Ramos (cell line): ENCODE data around the gene RPL21.

ENCODE experiments used
- in situ Hi-C: fragments of 300-500 bp; cut with MboI; formaldehyde crosslinking; loops from one replicate; pipeline ENCODE4 v1.14.3; 2022; ENCODE audit warnings: low sequenced_read_pairs; ENCODE audit not compliant: unreplicated experiment

The RPL21 gene

DNA sequence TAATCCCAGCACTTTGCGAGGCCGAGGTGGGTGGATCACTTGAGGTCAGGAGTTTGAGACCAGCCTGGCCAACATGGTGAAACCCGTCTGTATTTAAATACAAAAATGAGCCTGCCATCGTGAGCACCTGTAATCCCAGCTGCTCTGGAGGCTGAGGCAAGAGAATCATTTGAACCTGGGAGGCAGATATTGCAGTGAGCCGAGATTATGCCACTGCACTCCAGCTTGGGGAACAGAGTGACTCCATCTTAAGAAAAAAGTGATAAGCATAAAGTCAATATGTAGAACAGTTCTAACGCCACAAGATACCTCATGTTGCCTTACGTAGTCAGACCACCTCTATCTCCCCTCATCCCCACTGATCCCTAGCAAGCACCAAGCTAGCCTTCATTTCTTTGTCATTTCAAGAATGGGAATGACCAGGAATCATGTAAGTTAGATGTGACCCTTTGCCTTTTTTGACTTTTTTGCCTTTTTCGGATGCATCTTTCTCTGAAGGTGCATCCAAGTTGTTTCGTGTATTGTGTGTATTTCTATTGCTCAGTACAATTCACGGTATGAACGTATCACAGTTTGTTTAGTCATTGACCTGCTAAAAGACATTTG is 6.4 kb downstream of the RPL21 start:
- in situ Hi-C loops, result no loop called here

DNA sequence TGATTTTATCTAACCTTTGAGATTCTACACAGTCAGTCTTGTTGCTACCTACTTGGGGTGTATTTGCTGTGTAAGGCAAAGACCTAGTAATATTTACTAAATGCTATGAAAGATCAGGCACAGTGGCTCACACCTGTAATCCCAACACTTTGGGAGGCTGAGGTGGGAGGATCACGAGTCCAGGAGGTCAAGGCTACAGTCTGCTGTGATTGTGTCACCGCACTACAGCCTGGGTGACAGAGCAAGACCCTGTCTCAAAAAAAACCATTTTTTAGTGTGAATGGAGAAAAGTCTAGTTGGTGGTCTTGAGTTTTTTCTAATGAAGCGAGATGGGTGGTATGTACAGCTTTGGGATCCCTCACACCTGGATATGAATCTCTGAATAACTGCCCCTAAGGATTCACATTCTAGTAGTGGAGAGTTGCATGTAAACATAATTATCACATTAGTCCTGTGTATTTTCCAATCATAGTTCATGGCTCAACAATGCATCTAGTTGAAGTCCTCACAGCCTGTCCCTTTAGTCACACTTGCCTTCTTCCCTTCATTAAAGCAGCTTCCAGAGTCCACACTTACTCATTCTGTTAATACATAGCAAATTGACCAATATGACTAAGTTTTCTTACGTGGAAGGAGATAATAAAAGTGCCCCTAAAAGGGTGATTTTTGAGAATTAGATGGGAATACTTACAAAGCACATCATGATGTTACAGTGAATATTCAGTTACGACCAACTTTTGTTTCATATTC is 7.5 kb downstream of the RPL21 start:
- in situ Hi-C loops, result no loop called here

DNA sequence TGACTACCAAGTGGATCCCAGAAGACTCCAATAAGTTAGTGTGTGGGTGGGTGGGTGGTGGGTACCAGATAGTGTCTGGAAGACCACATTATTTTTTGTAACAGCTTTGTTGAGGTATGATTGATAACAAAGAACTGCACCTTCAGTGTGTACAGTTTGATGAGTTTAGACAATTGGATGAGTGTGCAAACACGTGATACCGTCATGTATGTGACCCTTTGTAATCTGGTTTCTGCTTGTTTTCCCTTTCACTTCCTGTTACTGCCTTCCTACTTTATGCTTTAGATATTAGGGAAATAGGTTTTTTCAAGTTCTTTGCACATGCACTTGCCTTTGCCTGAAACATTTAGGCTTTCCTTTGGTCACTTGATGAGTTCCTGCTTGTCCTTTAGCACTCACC is 8.5 kb downstream of the RPL21 start:
- in situ Hi-C loops, result no loop called here

DNA sequence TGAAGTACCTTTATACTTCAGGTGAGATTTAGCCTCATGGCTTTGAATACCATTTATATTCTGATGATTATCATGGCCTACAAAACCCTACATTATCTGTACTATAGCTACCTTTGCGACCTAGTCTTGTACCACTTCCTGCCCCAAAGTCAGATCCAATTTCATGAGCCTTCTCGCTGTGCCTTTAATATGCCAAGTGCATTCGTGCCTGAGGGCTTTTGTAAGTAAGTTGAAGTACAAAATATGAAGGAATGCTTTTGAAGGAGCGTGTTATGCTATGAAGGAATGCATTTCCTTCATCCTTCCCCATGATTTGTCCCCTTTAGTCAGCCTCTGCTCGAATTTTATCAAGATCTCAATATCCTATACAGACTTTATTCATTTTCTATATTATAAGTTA is 10.0 kb downstream of the RPL21 start:
- in situ Hi-C loops, result no loop called here

DNA sequence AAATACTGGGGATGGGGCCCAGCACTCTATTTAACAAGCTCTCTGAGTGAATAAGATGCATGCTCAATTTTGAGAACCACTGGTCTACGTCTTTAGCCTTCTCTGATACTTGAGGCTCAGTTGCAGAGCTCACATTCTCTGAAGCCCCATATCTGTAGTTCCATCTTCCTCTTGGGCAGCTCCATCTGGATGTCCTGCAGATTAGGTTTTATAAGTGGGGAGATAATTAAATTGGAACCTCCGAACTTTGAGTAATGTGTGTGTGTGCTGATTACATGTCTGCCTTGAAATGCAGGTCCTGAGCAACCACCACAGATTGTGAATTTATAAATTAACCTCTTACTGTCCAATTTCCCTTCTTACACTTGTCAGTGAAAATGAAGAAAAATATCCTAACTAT is 12.1 kb downstream of the RPL21 start:
- in situ Hi-C loops, result no loop called here

DNA sequence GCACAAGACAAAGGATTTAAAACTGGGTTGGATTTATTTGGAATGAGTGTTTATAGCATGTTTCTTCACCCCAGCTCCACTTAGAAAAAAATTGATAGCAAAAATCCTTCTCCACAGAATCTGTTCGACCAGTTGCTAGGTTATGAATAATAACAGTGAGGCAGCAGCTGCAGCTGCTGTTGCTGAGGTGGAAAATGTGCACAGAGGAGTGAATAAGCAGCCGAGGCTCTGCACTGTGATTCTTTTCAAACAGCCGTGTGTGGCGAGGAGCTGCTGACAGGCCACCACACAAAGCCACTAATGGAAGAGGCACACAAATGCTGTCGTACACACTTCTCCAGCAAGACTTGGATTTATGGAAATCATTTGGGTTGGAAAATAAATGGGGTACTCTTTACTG is 12.8 kb downstream of the RPL21 start:
- in situ Hi-C loops, result no loop called here

DNA sequence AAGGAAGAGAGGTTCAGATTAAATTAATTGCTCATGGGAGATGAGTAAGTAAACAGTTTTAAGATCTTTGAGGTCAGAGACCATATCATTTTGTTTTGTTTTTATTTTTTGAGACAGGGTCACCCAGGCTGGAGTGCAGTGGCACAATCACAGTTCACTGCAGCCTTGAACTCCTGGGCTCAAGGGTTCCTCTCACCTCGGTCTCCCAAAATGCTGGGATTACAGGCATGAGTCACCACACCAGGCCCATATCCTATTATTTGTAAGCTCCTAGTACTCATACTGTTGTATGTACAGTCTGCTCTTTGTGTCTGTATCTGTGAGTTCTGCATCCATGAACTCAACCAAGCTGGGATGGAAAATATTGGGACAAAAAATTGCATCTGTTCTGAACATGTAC is 13.3 kb downstream of the RPL21 start:
- in situ Hi-C loops, result no loop called here

DNA sequence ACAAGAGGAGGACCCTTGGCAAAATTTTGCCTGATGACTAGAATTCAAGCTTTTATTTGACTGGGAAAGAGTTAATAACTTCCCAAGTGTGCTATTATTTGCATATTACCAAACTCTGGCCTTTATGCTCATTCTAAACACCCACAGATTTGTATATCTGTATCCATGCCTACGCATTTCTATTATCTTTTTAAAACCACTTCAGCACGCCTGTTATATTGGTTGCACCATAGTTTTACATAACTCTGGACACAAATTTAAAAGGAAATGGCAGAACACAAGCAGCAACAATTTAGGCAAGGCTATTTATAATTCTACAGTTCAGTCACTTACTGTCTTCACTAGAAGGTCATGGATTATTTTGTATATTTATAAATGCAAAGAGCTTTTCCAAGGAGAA is 15.6 kb downstream of the RPL21 start:
- in situ Hi-C loops, result no loop called here

DNA sequence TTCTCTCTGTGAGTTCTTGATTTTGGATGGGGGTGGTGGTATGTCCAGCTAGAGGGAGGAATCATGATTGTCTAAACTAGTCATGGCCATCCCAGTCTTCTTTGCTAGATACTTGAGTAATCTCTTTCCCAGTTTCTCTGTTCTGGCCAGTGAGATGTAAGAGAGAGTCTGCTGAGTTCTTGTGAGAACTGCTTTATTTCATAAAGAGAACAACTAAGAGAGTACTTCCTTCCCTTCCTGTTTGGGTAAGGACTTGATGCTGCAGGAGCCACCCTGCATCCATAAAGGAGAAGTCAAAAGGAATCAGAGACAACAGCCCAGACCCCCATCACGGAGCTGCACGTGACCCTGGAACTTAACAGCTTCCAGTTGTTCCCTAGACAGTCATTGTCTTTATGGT is 16.2 kb downstream of the RPL21 start:
- in situ Hi-C loops, result no loop called here

DNA sequence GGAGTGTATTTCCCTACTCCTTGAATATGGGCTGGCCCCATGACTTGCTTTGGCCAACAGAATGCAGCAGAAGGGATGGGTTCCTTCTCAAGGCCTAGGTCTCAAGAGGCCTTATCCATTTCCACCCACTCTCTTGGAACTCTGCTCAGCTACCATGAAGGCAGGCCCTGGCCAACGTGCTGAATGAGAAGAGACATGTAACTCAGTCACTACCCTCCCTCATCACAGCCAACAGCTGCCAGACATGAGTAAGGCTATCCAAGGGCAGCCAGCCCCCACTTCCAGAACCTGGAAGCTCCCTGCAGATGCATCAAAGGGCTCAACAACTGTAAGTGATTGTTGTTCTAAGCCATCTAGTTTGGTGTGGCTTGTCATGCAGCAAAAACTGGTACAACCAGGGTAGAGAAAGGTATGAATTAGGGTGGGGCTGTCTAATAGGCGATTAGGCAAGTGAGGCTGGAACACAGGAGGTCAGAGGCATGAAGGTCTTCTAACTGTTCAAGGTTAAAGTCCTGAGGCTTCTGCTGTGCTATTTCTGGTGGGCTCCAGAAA is 17.8 kb downstream of the RPL21 start:
- in situ Hi-C loops, result no loop called here

DNA sequence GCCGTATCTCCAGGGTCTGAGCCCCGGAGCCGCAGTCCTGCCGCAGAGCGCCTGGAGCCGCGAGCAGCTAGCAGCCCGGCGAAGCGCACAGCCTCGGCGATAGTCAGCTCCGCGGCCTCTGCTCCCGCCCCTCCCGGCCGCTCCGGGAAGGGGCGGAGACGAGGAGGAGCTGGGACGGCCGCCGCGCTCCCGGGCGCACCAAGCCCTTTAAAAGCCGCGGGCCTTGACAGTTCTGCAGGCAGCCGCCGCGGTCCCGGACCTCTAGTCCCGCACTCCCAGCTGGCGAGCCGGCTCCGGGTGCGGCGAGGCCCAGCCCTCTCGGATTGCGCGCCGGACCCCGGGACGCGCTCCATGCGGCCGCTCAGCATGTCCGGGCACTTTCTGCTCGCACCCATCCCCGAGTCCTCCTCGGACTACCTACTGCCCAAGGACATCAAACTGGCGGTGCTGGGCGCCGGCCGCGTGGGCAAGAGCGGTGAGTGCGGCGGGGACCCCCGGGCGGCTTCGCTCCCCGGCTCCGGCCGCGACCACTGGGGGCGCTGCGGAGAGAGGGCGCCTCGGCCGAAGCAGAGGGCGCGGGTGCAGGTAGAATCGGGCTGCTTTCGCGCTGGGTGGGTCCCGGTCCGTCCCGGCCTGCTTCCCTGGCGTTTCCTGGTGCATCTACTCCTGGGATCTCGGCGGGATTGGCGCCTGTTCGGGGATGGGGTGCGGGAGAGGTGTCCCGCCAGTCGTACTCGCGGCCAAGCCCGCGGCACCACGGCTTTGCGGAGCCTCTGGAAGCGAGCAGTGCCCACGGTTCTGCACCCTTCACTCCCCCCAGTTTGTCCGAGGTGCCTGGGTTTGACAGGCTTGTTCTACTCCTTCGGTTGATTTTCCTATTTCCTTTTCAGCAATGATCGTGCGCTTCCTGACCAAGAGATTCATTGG is 19.5 kb downstream of the RPL21 start, which contains the start of gene RASL11A:
Gene RASL11A (plus strand): TSS at position 237 of the 927 bp plus-strand sequence. CDS start 115 bp downstream, at position 352.
- in situ Hi-C loops, result no loop called here

DNA sequence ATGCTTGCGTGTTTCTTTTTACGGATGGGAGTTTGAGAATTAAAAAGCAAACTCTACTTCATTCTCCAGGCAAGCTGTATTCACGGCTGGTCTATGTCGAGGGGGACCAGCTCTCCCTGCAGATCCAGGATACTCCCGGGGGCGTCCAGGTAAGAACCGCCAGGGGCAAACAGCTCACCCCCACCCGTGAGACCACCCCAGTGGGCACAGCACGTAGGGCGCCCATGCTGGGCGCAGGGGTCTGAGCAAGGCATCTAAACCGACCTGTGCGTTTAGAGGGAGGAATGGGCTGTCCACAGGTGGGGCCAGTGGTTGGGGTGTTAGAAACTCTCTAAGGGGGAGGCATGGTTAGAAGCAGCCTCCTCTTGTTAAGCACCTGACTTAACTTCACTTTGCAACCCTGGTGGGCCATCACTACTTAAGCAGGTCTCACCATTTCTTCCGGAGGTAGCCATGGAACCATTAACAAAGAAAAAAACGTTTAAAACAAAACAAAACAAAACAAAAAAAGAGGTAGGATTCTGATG is 20.3 kb downstream of the RPL21 start:
- in situ Hi-C loops, result no loop called here

DNA sequence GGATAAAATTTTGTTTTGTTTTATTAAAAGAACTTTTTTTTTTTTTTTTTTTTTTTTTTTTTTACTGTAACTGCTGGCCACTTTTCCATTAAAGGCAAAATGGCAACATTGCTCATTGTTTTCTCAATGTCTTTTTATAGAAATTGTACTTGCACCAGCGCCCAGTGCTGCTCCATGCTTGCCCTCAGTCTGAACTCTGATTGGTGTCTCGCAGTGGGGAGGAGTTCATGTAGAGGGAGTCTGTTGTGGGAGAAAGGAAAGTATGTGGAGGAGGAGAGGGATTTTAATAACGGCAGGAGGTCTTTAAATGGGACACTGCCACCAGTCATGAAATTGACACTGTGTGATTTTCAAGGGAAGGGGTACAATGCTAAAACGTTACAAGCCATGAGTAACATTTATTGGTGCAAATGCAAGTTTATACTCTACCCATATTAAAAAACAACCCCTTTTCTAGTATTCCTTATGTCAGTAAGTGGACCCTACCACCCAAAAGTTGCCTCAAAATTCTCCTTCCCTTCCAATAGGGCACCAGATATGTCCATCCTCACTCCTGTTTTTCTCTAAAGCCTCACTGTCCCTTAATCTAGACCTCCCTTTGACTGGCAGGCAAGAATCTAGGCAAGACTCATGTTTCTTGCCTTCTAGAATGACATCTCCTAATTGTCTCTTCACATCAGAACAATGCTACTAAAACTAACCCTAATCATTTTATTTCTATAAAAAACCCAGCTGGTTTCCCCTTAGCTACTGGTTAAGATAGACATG is 22.5 kb downstream of the RPL21 start:
- in situ Hi-C loops, result no loop called here

DNA sequence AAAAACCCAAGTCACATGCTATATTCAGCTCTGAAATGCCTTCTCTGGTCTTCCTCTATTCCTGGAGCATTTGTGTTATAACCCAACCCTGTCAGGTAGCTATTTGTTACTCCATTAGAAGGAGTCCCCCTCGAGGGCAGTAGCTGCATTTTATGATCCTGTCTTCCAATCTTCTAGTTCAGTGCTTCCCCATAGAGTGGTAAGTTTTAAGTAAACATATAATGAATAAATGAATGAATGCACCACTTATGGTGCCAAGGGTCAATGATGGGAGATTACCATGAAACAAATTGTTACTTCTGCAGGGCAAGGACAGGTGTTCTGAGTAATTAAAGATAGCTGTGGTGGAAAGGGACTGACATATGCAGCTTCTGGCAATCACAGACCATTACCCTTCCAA is 23.3 kb downstream of the RPL21 start:
- in situ Hi-C loops, result no loop called here

DNA sequence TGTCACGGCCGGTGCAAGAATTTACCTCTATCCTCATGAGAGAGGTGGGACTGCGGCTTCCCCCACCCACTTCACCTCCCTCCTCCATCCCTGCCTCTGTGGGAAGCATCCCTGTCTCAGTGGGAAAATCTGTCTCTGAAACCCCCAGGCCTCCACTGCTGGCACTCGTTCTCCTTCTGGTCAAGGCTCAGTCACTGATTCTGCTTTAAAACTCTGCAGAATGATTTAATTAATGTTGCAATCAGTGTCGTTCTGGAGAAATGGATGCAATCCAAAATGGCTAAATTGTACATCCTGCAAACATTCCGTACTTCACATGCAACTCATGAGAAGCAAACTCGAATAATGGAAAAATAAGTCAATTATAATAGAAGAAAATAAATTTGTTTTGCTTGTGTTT is 24.8 kb downstream of the RPL21 start:
- in situ Hi-C loops, result no loop called here

DNA sequence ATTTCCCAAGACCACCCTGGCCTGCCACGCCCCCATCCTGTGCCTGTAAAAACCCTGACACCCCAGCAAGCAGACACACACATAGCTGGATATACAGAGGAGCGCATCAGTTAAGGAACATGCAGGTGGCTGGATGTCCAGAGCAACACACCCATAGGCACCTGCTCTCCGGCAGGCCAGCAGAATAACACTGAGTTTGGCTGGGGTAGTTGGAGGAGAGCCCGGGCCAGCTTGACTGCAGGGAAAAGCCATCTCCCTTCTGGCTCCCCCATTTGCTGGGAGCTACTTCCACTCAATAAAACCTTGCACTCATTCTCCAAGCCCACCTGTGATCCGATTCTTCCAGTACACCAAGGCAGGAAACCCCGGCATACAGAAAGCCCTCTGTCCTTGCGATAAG is 28.1 kb downstream of the RPL21 start:
- in situ Hi-C loops, result no loop called here

DNA sequence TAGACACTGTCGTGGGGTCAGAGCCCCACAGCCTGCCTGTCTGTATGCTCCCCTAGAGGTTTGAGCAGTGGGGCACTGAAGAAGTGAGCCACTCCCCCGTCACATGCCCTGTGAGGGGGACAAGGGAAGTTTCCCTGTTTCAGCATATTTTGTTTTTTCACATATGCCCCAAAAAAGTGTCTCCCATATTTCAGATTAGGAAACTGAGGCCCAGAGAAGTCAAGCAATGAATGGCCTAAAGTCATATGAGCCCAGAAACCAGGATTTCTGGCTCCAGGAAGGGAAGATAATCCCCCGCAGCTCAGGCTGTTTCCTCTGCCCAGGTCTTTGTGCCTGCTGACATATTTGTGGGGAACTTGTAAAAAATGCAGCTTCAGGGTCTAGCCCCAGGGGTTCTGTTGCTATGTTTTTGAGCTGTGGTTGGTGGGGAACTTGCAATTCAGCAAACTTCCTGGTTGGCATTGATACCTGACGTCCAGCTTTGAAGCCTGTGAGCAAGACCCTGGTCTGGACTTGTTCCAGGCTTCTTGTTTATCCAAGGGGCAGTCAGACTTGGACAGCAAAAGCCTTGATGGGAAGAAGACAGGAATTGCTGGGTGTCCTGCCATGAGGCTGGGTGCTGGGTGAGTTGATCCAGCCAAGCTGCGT is 28.8 kb downstream of the RPL21 start:
- in situ Hi-C loops, result no loop called here

DNA sequence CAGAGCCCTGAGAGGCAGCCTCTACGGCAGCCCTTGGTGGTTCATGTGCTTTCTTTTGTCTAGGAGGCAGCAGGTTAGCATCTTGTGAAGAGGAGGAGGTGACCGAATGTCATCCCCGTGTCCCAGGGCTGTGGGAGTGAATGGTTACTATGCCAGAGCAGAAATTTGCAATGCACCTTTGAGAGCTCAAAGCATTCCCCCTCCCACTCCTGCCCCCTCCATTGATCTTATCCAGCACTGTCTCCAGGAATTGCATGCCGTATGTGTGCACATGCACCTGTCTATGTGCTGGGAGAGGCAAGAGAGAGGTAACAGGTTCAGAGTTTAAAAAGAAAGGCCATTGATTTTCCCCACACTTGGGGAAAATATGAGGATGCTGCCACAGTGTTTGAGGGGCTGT is 29.5 kb downstream of the RPL21 start:
- in situ Hi-C loops, result no loop called here

DNA sequence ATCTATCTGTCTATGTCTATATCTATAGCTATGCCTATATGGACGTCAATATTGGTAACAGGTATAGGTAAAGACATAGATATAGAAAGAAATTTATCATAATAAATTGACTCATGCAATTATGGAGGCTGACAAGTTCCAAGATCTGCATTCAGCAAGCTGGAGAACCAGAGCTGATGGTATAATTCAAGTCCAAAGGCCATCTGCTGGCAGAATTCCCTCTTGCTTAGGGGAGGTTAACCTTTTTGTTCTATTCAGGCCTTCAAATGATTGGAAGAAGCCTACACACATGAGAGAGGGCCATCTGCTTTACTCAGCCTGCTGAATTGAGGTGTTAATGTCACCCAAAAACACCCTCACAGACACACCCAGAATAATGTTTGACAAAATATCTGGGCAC is 30.1 kb downstream of the RPL21 start:
- in situ Hi-C loops, result no loop called here
